ENCODE measurements around the gene CADPS2.
A peak's percentile ranks its signal among the peaks of the same experiment; 100 is the strongest.

Gene CADPS2

GRCh38 chr7:122896509-122896908 is 10.2 kb upstream of the CADPS2 start:
- no peak overlapping the region for H3K27ac ChIP-seq
- no peak for TF ChIP-seq ZFX (IDR thresholded peaks at IDR 0.05; ENCODE audit: borderline replicate concordance)
- TF ChIP-seq CTCF (IDR thresholded peaks at IDR 0.05) = peak; percentile 38; the same call in 1 of the 2 replicates

- TF ChIP-seq CTCF (IDR thresholded peaks at IDR 0.05) = no peak
- TF ChIP-seq ZFX (IDR thresholded peaks at IDR 0.05; ENCODE audit: borderline replicate concordance) = no peak
These were observed 7.2 kb upstream of the CADPS2 start for GRCh38 chr7:122893486-122893885.

GRCh38 chr7:122889116-122889515 is 2.9 kb upstream of the CADPS2 start:
- H3K27ac ChIP-seq = no peak overlapping the region
- TF ChIP-seq ZFX (IDR thresholded peaks at IDR 0.05; ENCODE audit: borderline replicate concordance) = no peak
- no peak for TF ChIP-seq CTCF (IDR thresholded peaks at IDR 0.05)

More at GRCh38 chr7:122893486-122893885, 7.2 kb upstream of the CADPS2 start:
- H3K27ac ChIP-seq = no peak overlapping the region

- peak overlapping the region; percentile 83 for H3K27ac ChIP-seq
- TF ChIP-seq CTCF (IDR thresholded peaks at IDR 0.05) (no peak), ZFX (IDR thresholded peaks at IDR 0.05; ENCODE audit: borderline replicate concordance) (no peak)
These were observed 1.6 kb upstream of the CADPS2 start for GRCh38 chr7:122887848-122888247.

DNA sequence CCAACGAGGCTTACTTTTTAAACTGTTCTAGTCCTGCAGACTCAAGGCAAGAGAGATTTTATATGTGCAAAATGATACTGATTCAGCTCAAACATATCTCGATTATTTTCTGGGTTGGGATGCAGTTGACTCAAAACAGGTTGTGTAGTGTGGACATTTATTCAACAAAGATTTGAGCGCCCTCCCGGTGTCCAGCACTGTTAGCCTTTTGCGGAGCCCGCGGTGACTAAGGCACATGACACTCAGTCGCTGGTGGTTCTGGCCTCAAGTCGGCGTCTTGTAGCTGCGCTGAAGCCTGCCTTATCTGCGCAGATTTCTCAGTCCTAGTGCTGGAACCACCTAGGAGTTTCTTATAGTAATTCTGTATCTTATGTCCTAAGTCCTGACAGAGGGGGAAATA is 938 bp upstream of the CADPS2 start:
- peak; percentile 79 for TF ChIP-seq CTCF (IDR thresholded peaks at IDR 0.05)
- TF ChIP-seq ZFX (IDR thresholded peaks at IDR 0.05; ENCODE audit: borderline replicate concordance) = no peak
- peak overlapping the region; percentile 83 for H3K27ac ChIP-seq

GRCh38 chr7:122885583-122886356 is 490 bp downstream of the CADPS2 start:
- peak overlapping the region; percentile 83 for H3K27ac ChIP-seq
- no peak for TF ChIP-seq ZFX (IDR thresholded peaks at IDR 0.05; ENCODE audit: borderline replicate concordance)
- TF ChIP-seq CTCF (IDR thresholded peaks at IDR 0.05) = peak; percentile 37; the same call in 1 of the 2 replicates

DNA sequence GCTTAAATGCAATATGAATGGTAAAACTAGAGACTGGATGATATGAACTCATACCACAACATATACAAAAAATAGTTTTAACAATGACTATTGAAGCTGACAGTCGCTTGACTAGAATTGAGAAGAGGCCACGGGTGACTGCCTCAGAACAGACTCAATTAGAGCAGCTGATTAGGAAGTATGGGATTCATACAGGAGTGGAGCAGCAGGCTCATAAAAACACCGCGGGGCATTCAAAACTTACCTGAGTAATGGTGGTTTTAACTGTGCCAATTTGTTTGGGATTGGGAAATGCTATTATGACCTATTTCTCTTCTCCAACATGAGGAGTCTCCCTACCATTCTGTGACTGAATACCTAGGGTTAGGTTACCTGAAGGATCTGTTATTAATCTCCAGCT is 2.1 kb downstream of the CADPS2 start:
- TF ChIP-seq ZFX (IDR thresholded peaks at IDR 0.05; ENCODE audit: borderline replicate concordance) (no peak), CTCF (IDR thresholded peaks at IDR 0.05) (no peak)
- 0 out of 2 replicates have a peak overlapping the region, but pooled peaks have one; percentile 8 for H3K27ac ChIP-seq
